GM12865 (cell line): Measurements from ENCODE around the gene OXNAD1.

Source experiments
- DNase-seq: peaks from one replicate; pipeline ENCODE4 v3.0.0; 2010; ENCODE audit warnings: low read depth
- H3K4me3 ChIP-seq: 2 replicates; pipeline ENCODE4 v1.5.1; 2011; ENCODE audit warnings: mild to moderate bottlenecking, low read depth, low read length, control low read depth
- CTCF ChIP-seq: IDR thresholded peaks from 2 replicates; pipeline ENCODE4 v1.5.1; 2011; ENCODE audit warnings: low read length, control low read depth, low read depth, inconsistent platforms; ENCODE audit not compliant: insufficient read depth; ENCODE audit errors: missing control alignments

The OXNAD1 gene

GRCh38 chr3:16301507-16301906, 36.5 kb downstream of the OXNAD1 start:
- no peak for TF ChIP-seq CTCF
- no peak for DNase-seq
- no peak overlapping the region for H3K4me3 ChIP-seq

- H3K4me3 ChIP-seq: no peak overlapping the region
- no peak for DNase-seq
- TF ChIP-seq CTCF: no peak
Observed at GRCh38 chr3:16302082-16302631, 37.1 kb downstream of the OXNAD1 start.

GRCh38 chr3:16303037-16303575, 38.1 kb downstream of the OXNAD1 start:
- no peak for TF ChIP-seq CTCF
- no peak overlapping the region for H3K4me3 ChIP-seq
- no peak for DNase-seq

- no peak for DNase-seq
- no peak for TF ChIP-seq CTCF
- H3K4me3 ChIP-seq: no peak overlapping the region
Observed at GRCh38 chr3:16304061-16305010, 39.3 kb downstream of the OXNAD1 start.

GRCh38 chr3:16305111-16305541, 40.1 kb downstream of the OXNAD1 start:
- DNase-seq: peak; percentile 26
- H3K4me3 ChIP-seq: no peak overlapping the region
- no peak for TF ChIP-seq CTCF

- TF ChIP-seq CTCF: no peak
- no peak for DNase-seq
- no peak overlapping the region for H3K4me3 ChIP-seq
Observed at GRCh38 chr3:16307832-16308531, 43.0 kb downstream of the OXNAD1 start.
